ENCODE data around the gene SLC35F4. TPM values are rescaled to one million over a fixed set of nuclear protein-coding genes. Genes with fewer than 3 reads are reported as not detected.

The SLC35F4 gene
- total RNA-seq, 1 donor from 2014 or later = not detected

- Histone ChIP-seq H3K27ac (no peak overlapping the region), H3K9me3 (no peaks in the 10 kb centered on the region), H3K27me3 (ENCODE audit: low read depth) (no peaks in the 10 kb centered on the region), H3K4me1 (no peaks in the 10 kb centered on the region), H3K36me3 (no peaks in the 10 kb centered on the region), H3K4me3 (no peak overlapping the region)
- ATAC-seq (no peak), DNase-seq (no peak)
- intact Hi-C loops (cut with DNase I) = no loop called here
- no peak for TF ChIP-seq CTCF (IDR thresholded peaks at IDR 0.05)
Observed at GRCh38 chr14:57519043-57519442, 346.8 kb downstream of the SLC35F4 start.

All from lower lobe of right lung (tissue), 2 donors.